HG03095 (cell line): Measurements from ENCODE around the gene SUN1.
"Not testable (repeated sequence)": the region's sequence is repeated elsewhere in the genome, so short reads cannot be mapped to it uniquely, and the experiment has no call there.

Experiments
- ATAC-seq: cut with Tn5 transposase; IDR thresholded peaks from one replicate; pipeline ENCODE4 v1.9.1; 2021; ENCODE audit warnings: moderate library complexity; ENCODE audit not compliant: unreplicated experiment

The SUN1 gene

DNA sequence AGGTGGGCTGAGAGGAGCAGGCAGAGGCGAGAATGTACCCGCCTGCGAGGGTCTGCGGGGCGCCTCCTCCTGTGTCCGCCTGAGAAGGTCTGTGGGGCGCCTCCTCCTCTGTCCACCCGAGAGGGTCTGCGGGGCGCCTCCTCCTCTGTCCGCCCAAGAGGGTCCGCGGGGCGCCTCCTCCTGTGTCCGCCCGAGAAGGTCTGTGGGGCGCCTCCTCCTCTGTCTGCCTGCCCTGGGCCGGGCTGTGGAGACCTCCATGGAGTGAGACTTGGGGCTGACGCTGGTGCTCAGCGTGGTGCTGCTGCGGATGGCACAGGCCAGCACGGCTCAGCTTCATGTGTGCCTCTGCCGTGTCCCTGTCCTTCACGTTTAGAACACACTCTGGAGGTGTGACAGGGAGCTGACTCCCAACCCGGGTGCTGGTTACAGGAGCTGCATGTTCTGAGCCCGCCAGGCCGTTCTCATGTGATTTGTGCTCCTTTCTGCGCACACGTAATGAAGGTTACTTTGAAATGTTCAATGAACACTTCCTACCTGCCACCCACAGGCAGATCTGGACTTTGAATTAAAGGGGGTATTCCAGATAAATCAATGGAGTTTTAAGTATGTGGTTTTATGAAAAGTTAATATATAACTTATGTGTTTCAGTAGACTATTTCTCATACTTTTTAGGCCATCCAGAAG lies 23.6 kb downstream of the SUN1 start:
- no peak for ATAC-seq

DNA sequence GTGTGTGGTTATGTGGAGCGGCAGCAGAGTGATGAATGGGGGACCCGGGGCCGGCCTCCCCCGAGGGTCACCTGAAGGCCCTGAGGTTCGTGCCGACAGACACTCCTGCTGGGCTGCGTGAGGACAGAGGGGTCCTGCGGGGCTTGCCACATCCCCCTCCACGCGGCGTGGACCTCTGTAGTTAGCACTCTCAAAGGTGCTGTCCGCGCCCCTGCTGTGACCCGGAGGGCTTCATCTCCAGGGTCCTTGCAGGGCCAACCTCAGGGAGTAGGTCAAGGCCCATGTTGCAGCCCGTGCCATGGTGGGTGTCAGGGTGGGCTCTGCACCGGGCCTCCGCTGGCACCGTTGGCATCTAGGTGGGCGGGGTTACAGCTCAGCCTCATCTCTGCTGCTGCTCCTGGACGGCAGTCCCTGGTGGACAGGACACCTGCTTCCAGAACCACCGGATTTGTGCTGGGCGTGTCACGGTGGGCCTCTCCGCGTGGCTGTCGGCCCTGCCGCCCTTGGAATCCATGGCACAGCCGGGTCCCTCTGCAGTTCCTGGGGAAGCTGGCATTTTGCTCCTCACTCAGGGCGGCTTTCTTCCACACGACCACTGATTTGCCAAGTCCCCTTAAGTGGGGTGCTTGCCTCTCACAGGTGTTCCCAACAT lies 24.3 kb downstream of the SUN1 start:
- ATAC-seq = no peak

DNA sequence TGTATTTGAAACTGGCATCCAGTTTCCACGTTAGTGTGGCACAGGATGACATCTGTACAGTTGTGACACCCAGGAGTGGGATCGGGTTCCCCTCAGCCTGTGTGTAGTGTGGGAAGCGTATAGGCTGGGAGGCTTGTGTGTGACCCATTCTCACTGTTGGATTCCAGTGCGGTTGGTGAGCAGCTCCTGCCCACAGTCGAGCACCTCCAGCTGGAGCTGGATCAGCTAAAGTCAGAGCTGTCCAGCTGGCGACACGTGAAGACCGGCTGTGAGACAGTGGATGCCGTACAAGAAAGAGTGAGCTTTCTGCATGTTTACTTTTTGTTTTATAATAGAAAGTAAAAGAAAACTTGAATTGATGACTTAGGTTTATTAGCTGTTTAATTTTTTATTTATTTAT lies 25.4 kb downstream of the SUN1 start:
- no peak for ATAC-seq

DNA sequence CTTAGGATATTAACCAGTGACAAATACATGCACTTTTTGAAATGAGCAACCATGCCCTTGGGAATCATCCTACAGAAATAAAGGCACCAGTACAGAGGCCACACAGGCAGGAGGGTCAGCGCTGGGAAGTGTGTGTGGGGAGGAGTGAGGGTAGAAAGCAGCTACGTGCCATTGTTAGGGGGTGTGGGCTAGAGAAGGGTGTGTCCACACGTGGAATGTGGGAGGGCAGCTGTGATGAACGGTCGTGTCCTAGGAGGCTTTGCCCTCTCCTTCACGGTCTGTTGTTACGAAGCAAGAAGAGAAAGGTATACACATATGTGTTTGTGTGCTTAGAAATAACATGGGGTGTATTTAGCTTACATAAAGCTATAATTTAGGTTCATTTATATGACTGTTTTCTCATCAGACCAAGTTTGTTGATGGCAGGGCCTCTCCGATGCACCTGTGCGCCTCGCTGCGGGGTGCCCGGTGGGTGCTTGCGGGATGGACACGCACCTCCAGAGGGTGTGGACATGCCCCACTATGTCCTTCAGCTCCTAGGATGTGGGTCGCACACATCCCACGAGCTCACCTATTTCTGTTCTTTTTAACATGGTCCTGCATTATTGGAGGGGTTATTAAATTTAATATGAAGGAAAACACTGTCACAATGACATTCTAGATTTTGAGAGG lies 27.2 kb downstream of the SUN1 start:
- no peak for ATAC-seq

DNA sequence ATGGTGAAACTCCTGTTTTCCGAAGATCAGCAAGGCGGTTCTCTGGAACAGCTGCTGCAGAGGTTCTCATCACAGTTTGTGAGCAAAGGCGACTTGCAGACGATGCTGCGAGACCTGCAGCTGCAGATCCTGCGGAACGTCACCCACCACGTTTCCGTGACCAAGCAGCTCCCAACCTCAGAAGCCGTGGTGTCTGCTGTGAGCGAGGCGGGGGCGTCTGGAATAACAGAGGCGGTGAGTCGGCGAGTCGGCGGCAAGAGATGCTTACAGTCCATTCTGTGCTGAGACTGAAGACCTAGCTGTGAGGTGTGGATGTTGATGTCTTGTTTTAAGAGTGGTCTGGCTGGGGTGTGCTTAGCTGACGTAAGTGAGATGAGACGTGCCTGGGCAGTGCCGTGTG lies 27.9 kb downstream of the SUN1 start:
- no peak for ATAC-seq

DNA sequence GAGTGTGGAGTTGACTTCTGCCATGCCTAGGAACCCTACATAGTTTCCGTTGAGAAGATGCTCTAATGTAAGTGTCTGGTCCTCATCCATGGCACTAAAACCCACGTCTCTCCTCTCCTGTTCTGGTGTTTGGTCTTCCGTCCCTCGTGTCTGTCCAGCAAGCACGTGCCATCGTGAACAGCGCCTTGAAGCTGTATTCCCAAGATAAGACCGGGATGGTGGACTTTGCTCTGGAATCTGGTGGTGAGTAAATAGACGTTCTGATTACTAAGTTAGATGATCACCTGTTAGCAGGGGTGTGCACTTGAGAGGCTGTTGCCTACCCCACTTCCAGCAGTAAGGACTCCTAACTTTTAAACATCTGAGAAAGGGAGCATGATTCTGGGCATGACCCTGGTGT lies 28.9 kb downstream of the SUN1 start:
- no peak for ATAC-seq

DNA sequence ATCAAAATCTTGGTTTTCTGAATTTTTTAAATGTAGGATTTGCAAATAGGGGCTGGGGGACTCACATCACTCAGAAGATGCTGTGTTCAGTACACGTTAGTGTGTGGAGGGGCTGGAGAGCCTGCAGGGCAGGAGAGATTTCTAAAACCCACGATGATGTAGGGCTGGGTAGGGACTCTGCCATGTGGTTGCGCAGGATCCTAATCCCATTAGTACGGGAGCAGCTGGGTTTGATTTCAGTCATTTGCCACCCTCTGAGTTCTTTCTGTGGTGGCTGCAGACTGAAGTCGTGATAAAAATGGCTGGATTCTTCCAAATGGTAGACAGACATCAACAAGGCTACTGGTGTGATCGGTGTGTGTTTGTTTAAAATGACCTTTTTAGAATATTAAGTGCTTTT lies 29.9 kb downstream of the SUN1 start:
- no peak for ATAC-seq

DNA sequence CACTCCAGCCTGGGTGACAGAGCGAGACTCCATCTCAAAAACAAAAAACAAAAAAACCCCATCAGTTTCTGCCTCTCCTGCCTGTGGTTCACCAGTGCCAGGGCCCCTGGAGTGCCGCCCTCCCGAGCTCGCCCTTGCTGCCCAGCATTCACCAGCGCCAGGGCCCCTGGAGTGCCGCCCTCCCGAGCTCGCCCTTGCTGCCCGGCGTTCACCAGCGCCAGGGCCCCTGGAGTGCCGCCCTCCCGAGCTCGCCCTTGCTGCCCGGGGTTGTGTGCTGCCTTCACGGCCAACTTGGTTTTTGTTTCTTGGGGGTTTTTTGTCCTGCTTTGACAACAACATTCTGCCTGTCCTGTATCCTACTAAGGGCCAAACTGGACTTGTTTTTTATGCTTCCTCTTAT lies 30.8 kb downstream of the SUN1 start:
- ATAC-seq = no peak

DNA sequence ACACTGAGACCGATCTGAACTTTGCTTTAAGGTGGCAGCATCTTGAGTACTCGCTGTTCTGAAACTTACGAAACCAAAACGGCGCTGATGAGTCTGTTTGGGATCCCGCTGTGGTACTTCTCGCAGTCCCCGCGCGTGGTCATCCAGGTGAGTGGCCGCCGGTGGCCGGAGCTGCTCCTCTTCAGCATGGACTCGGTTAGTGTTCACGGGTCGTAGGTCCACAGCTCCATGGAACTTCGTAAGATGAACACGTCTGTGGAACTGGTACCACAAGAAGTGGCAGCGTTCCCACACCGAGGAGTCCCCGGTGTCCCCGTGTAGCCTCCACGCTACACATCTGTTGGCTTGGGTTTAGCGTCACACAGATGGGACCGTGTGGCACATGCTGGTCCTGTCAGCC lies 33.6 kb downstream of the SUN1 start:
- no peak for ATAC-seq

DNA sequence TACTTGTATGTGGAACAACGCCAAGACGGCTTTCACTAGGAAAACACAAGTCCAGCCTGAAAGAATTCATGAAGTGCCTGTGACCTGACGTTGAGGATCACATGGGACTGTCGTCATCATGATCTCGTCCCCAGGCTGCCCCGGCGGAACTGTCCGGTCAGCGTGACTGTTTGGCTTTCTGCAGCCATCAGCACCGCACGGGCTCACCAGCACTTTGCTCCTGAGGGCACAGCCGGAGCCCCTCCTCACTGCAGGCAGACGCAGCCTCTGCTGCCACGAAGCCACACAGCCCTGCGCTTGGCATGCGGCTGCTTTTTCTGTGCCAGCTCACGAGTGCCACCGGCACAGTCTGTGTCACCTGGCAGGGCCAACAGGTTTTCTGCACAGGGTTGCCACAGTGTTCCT lies 34.7 kb downstream of the SUN1 start:
- no peak for ATAC-seq

DNA sequence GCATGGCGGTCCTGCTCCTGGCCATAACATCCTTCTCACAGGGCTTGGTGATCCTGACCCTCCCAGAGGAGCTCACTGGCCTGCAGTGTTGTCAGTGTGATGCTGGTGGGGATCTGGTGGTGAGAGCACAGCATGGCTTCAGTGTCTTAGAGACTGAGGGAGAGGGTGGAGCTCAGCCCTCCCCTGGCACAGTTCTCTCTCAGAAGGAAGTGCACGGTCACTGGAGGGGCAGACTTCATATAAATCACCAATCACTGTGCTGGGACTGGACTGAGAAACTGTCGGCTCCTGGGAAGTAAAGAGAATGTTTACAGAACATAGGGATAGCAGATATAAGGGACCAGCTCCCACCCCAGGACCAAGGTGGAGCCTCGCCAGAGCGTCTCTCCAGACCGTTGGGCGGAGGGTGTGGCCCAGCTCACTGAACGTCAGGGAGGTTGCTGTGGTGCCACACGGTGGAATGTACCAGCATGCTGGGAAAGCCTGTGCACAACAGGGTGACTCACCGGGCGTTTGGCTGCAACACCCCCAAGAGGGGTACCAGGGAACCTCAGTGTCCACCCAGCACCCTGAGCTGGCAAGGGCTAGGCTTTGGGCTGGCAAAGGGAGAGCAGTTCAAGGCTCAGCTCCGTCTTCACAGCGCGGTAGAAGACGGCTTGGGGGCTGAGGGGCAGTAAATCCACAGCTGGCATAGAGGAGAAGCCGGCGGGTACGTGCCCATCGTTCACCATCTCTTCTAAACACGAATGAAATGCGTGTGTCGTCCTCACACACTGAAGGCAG lies 35.3 kb downstream of the SUN1 start:
- no peak for ATAC-seq

DNA sequence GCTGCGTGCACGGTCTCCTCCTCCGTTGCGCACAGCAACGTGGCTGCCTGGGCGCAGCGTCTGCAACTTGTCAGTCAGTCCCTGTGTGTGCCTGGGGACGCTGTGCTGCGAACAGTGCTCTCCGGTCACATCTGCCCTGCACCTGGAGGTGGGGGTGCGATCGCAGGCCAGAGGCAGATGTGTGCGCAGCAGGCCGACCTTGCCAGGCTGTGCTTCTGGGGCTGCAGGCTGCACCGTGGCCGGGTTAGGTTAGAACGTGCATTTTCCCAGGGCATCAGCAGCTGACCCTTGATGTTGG lies 35.9 kb downstream of the SUN1 start:
- no peak for ATAC-seq

DNA sequence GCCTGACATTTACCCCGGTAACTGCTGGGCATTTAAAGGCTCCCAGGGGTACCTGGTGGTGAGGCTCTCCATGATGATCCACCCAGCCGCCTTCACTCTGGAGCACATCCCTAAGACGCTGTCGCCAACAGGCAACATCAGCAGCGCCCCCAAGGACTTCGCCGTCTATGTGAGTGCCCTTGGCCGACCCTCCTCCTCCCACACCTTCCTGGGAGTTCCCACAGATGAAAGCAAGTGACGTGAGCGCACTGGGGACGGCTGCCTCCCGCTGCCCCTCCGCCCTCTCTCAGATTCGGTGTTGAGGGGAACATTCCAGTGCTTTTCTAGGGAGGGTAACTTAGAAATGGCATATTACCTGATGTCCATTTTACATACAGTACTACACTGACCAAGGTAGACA lies 37.1 kb downstream of the SUN1 start:
- no peak for ATAC-seq

DNA sequence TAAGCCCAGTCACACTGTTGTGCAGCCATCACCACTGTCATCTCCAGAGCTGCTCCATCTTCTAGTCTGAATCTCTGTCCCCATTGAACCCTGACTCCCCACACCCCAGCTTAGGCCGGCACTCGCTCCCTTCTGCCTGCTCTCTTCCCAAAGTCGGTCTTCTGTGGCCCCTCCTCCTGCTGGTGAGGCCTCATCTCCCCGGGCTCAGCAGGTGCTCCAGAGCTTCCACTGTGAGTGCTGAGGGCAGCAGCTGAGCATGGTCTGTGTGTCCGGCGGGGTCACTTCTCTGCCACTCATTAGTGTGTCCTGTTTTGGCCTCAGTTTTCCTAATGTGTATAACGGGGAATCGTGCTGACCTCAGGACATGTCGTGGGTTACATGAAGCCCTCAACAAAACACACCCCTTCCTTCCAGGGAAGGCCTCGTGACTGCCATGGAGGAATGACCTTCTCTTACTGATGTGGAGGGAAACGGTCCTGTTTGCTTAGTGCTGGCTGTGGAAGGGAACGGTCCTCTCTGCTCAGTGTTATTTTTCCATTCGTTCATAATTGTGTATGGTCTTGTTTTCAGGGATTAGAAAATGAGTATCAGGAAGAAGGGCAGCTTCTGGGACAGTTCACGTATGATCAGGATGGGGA lies 39.7 kb downstream of the SUN1 start:
- no peak for ATAC-seq

DNA sequence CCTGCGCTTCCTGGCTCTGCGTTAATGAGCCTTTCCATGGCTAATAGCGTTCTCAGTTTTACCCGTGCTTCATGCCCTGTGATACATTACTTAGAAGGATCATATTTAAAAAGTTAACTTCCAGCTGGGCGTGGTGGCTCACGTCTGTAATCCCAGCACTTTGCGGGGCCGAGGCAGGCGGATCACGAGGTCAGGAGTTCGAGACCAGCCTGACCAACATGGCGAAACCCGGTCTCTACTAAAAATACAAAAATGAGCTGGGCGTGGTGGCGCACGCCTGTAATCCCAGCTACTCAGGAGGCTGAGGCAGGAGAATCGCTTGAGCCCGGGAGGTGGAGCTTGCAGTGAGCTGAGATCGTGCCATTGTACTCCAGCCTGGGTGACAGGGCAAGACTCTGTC lies 40.4 kb downstream of the SUN1 start:
- not testable (repeated sequence) for ATAC-seq

DNA sequence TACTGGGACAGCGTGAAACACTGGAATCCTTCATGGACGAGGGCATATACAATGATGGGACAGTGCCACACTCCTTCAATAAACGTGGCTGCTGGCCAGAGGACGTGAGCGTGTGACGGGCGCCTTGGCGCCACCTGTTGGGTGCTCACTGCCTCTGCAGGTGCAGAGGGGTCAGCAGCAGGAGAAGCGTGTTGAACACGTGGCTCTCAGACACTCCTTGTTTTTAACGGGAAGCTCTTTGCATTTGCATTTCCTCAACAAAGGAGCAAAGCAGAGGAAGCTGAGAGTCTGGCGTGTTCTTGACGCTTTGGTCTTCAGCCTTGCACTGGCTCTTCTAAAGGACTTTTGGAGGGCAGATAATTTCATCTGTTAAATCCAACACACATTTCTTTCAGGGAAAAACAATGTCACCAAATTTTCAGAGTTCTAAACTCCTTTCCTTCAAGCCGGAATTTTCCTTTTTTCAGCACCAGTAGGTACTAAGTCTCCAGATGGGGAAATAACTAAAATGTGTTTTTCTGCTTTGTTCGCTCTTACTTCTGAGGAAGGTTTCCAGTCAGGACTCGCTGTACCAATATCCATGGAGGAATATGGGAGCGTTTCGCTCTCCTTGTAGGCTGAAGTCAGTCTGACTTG lies 41.2 kb downstream of the SUN1 start:
- no peak for ATAC-seq

DNA sequence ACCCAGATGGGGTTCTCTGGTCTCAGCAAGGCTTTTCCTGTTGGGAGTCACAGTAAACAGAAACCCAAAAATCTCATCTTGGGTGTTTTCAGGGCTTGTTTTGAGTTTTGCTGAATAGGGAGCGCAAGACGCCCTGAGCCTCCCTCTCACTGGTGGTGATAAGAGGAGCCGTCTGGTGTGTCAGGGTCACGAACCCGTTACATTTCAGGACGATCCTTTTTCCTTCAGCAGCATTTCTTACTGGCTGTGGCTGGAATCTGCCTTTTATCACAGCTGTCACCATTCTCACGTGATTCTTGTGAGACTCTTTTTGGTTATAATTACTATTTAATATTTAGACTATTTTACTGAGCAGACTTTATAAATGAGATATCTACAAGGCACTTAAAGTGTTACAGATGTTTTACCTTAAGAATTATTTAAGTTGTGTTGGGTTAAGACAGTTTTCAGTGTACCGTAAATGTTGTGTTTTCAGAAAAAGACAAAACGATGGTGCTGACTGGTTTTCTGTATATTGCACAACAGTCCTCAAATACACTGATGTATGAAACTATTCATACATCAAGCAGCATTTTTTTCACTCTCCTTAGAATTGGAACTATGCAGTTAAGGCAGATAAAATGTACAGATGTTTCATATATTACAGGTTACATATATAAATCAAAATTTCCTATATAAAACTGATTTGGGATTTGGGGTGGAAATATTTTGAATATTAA lies 41.9 kb downstream of the SUN1 start:
- ATAC-seq = no peak

DNA sequence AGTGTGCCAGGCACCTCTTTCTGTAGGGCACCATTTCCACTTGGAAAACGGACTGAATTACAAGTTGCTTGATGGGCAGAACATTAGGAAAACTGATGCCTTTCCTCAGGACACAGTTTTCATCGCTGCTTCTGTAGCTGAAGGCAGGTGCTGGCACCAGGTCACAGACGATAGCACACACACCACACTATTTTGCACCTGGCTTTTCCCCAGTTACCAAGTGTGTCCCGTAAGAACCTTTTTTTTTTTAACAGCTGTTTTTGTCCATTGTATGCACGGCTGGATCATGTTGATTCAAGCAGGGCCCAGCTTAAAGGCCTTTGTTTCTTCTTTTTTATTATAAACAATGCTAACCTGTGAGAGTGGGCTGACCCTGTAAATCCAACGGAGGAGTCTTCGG lies 42.8 kb downstream of the SUN1 start:
- ATAC-seq = no peak

DNA sequence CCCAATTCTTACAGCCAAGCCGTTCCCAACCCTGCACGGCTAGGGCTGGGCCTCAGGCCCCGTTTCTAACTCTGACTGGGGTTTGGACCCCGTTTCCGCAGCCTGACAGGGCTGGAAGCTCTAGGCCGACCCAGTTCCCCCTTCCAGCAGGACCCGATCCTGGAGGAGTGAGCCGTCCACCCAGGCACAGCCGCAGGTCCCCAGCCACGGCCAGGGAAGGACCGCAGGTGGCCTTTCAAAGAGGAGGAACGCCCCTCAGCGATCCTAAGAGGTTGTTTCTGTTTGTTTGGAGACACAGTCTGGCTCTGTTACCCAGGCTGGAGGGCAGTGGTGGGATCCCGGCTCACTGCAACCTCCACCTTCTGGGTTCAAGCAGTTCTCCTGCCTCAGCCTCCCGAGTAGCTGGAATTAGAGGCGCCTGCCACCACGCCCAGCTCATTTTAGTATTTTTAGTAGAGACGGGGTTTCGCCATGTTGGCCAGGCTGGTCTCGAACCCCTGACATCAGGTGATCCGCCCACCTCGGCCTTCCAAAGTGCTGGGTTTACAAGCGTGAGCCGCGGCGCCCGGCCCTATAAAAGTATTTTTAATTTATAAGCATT lies 43.3 kb downstream of the SUN1 start:
- ATAC-seq = no peak
